GM18873 (cell line): ENCODE results near the gene SEC14L1.
"Not testable (repeated sequence)": the region's sequence is repeated elsewhere in the genome, so short reads cannot be mapped to it uniquely, and the experiment has no call there.

Experiments used
- ATAC-seq: cut with Tn5 transposase; IDR thresholded peaks from one replicate; pipeline ENCODE4 v1.9.1; 2021; ENCODE audit warnings: mild to moderate bottlenecking, moderate library complexity, moderate number of reproducible peaks; ENCODE audit not compliant: unreplicated experiment, low FRiP score

Gene SEC14L1

GRCh38 chr17:77115947-77116346 lies 24.8 kb upstream of the SEC14L1 start:
- no peak for ATAC-seq

DNA sequence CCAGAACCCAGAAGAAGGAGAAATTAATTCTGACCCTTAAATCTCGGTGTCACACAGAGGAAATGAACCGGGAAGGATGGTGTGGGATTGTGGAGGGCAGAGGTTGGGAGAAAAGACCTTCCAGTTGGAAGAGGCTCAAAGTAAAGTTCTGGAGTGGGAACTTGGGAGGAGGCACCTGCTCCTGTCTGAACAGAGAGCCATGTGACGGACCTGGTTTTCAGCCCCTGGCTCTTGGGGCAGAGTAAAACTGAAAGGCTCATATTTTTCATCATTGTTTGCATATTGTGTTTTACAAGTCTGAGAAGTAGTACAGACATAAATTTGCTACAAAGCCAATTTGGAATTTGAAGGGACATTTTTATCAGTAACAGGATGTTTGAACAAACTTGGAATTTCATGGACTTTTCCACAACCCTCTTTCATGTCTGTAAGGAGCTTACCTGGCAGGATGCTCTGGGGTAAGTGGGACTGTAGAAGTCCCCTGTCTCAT lies 24.4 kb upstream of the SEC14L1 start:
- no peak for ATAC-seq

GRCh38 chr17:77117415-77117814 lies 23.4 kb upstream of the SEC14L1 start:
- ATAC-seq: no peak

- ATAC-seq: no peak
Observed at GRCh38 chr17:77118251-77118928, 22.4 kb upstream of the SEC14L1 start.

- no peak for ATAC-seq
Observed at GRCh38 chr17:77119668-77120301, 21.0 kb upstream of the SEC14L1 start.

DNA sequence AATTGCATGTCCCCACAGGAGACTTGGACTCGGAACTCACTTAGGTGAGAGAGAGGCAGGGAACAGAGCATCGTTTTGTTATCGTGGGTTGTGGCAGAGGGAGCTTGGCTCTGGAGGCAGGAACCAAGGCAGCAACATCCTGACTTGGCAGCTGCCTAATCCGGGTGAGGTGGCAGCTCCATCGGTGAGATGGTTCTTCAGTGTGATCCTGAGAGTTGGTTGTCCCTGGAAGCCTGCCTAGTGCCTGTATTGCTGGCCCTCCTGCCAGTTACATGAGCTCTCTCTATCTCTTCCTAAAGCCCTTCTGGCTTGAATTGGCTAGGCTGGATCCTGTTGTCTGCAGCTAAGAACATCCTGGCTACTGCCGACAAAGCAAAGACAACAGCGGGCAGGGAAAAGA lies 19.9 kb upstream of the SEC14L1 start:
- ATAC-seq: no peak

- no peak for ATAC-seq
Observed at GRCh38 chr17:77124192-77124889, 16.4 kb upstream of the SEC14L1 start.

GRCh38 chr17:77125432-77125901 lies 15.3 kb upstream of the SEC14L1 start:
- no peak for ATAC-seq

- no peak for ATAC-seq
Observed at GRCh38 chr17:77126519-77126918, 14.2 kb upstream of the SEC14L1 start.

DNA sequence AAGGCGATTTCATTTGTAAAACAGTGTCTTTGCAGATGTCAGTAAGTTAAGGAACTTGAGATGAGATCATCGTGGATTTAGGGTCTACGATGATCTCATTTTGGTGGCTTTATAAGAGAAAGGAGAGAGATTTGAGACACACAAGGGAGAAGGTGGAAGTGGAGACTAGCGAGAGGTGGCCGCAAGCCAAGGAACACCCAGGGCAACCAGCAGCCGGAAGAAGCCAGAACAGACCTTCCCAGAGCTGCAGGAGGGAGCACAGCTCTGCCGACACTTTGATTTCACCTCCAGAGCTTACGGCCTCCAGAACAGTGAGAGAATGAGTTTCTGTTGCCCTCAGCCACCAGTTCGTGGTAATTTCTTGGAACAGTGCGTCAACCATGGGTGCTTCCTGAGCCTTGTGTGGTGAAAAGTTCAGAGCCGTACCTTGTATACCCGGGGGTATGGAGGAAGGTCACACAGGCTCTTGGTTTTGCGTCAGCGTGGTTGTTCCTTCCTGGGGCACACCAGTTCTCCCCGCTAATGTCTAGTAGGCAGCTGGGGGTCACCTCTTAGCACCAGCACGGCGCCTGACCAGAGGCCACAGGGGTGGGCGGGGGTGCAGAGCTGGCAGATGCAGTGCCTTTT lies 12.9 kb upstream of the SEC14L1 start:
- ATAC-seq: no peak

DNA sequence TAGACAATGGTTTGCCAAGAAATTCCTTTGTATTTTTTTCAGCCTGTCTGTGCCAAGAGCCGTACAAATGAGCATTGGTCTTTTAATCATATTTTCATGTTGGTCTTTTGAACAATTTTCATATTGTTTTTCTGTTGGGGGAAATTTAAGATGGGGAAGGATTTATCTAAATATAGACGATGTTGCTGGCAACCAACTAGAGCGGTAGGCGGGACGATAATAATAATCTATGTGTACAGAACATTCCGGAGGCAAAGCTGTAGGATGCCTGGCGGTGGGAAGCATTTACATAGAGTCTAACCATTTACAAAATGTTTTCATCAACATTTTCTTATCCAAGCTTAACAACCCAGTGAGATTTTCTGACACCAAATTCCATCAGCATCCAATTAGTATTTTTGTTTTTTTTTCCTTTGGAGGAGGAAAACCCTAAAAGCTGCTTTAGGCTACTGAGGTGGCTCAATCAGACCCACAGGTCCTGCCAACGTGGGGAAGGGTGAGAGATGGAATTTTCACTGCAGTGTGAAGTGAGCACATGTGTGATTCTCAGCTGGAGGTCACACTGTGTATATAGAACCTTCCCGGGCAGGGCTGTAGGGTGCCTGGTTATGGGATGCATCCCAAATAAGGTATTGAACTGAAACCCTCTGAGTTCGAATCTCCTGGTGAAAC lies 11.7 kb upstream of the SEC14L1 start:
- no peak for ATAC-seq

- no peak for ATAC-seq
Observed at GRCh38 chr17:77129568-77130301, 11.0 kb upstream of the SEC14L1 start.

DNA sequence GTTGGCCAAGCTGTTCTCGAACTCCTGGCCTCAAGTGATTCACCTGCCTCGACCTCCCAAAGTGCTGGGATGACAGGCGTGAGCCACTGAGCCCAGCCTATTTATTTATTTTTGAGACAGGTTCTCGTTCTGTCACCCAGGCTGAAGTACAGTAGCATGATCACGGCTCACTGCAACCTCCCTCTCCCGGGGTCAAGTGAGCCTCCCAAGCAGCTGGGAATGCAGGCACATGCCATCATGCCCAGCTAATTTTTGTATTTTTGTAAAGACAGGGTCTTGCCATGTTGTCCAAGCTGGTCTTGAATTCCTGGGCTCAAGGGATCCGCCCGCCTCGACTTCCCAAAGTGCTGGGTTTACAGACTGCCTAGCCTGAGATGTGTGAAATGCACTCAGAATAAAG lies 10.2 kb upstream of the SEC14L1 start:
- no peak for ATAC-seq

GRCh38 chr17:77131904-77132303 lies 8.9 kb upstream of the SEC14L1 start:
- no peak for ATAC-seq

DNA sequence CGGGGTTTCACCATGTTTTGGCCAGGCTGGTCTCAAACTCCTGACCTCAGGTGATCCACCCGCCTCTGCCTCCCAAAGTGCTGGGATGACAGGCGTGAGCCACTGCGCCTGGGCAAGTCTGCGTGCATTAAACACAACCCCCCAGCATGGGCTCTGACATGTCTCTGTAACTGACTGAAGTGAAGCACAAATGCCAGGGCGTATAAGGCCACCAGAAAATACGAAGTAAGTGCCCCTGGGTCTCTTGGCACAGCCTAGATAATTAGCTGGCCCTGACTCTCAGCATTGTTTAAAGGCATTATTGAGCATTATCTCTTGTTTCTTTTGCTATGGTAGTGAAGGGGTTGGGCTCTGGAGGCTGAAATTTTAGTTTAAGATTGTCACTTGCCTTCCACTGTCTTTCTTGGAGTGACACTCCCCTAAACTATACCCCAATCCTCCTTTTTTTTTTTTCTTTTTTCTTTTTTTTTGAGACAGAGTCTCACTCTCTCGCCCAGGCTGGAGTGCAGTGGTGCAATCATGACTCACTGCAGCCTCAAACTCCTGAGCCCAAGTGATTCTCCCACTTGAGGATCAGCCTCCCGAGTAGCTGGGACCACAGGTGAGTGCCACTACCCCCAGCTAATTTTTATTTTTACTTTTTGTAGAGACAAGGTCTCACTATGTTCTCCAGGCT lies 8.2 kb upstream of the SEC14L1 start:
- no peak for ATAC-seq

DNA sequence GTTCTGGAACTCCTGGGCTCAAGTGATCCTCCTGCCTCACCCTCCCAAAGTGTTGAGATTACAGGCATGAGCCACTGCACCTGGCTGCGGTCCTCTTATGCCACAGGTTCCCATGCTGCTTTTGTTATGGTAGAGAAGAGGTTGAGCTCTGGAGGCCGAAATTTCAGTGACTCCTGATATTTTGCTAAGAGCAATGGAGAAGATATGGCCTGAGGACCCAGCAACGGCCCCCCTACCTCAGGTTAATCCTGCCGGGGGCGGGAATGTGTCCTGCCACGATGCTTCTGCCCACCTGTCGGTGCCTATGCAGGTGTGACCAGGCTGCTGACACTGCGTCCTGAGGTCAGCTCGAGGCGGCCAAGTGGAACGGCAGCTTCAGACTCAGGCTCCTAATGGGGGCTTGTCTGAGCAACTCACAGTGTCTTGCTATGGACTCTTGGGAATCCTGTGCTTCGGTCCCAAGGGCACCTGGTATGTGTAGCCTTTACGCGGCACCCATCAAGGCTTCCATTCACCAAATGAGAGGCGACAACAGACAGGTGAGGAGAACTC lies 7.6 kb upstream of the SEC14L1 start:
- ATAC-seq: no peak

DNA sequence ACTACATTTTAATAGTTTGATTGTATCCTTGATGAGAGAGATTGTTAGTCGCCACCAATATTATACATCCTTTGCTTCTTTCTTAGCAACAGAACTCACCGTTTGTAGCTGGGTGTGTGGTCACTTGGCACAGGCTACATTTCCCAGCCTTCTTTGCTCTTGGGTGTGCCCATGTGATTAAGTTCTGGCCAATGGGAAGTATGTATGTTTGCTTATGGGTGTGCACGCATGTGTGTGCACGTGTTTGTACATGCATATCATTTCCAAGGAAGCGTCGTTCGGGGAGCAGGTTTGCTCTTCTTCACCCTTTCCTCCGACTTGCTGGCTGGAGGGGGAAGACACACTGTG lies 4.4 kb upstream of the SEC14L1 start:
- ATAC-seq: no peak

- no peak for ATAC-seq
Observed at GRCh38 chr17:77137111-77137510, 3.7 kb upstream of the SEC14L1 start.

DNA sequence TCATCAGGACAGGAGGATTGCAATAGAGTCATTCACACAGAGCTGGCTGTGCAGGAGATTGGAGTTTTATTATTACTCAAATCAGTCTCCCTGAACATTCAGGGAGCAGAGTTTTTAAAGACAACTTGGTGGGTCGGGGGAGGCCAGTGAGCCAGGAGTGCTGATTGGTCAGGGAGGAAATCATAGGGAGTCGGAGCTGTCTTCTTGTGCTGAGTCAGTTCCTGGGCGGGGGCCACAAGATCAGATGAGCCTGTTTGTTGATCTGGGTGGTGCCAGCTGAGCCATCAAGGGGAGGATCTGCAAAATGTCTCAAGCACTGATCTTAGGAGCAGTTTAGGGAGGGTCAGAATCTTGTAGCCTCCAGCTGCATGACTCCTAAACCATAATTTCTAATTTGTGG lies 2.9 kb upstream of the SEC14L1 start:
- ATAC-seq: not testable (repeated sequence)
